ENCODE data around the gene NAGS. TPM values are rescaled to one million over a fixed set of nuclear protein-coding genes. Genes with fewer than 3 reads are reported as not detected.

The NAGS gene
- total and polyA plus RNA-seq, 2 donors from 2014 or later: 3.5 to 8.7 TPM

GRCh38 chr17:44001461-44001920 is 2.9 kb upstream of the NAGS start:
- Histone ChIP-seq H3K9me3 (ENCODE audit: control insufficient read depth in 2 of 3, insufficient read depth in 1 of 3, low read length in 3 of 3) (no peaks in the 10 kb centered on the region), H3K4me3 (ENCODE audit: low read length in 3 of 3) (no peak overlapping the region), H3K4me1 (ENCODE audit: control insufficient read depth in 2 of 3, insufficient read depth in 2 of 3, low read depth in 1 of 3, low read length in 3 of 3) (peaks cover 0 to 17% (median 0%) of the 10 kb centered on the region in 3 donors), H3K9ac (ENCODE audit: low read length in 3 of 3) (no peak overlapping the region), H3K27me3 (ENCODE audit: control insufficient read depth, insufficient read depth, low read length) (peaks cover 8% of the 10 kb centered on the region), H3K27ac (ENCODE audit: low read depth in 2 of 2, low read length in 2 of 2) (peak overlapping the region in 1 of 2 donors; percentile 51), H3K36me3 (ENCODE audit: control insufficient read depth in 2 of 3, insufficient read depth in 3 of 3, low read length in 3 of 3) (no peaks in the 10 kb centered on the region)
- intact Hi-C loops (cut with DNase I): no loop called here
- DNase-seq: no peak
- no peak for FAIRE-seq
- TF ChIP-seq, protein P1, sequence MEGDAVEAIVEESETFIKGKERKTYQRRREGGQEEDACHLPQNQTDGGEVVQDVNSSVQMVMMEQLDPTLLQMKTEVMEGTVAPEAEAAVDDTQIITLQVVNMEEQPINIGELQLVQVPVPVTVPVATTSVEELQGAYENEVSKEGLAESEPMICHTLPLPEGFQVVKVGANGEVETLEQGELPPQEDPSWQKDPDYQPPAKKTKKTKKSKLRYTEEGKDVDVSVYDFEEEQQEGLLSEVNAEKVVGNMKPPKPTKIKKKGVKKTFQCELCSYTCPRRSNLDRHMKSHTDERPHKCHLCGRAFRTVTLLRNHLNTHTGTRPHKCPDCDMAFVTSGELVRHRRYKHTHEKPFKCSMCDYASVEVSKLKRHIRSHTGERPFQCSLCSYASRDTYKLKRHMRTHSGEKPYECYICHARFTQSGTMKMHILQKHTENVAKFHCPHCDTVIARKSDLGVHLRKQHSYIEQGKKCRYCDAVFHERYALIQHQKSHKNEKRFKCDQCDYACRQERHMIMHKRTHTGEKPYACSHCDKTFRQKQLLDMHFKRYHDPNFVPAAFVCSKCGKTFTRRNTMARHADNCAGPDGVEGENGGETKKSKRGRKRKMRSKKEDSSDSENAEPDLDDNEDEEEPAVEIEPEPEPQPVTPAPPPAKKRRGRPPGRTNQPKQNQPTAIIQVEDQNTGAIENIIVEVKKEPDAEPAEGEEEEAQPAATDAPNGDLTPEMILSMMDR (IDR thresholded peaks at IDR 0.05; ENCODE audit: borderline replicate concordance, extremely low read depth, insufficient read depth): no peak

GRCh38 chr17:44002141-44002848 is 2.1 kb upstream of the NAGS start:
- intact Hi-C loops (cut with DNase I): no loop called here
- peaks cover 8% of the 10 kb centered on the region for H3K27me3 ChIP-seq (ENCODE audit: control insufficient read depth, insufficient read depth, low read length)
- no peak overlapping the region for H3K27ac ChIP-seq (ENCODE audit: low read depth in 2 of 2, low read length in 2 of 2)
- no peak for DNase-seq
- FAIRE-seq: no peak
- TF ChIP-seq, protein P1 (IDR thresholded peaks at IDR 0.05; ENCODE audit: borderline replicate concordance, extremely low read depth, insufficient read depth): no peak
- H3K9me3 ChIP-seq (ENCODE audit: control insufficient read depth in 2 of 3, insufficient read depth in 1 of 3, low read length in 3 of 3): no peaks in the 10 kb centered on the region
- H3K4me1 ChIP-seq (ENCODE audit: control insufficient read depth in 2 of 3, insufficient read depth in 2 of 3, low read depth in 1 of 3, low read length in 3 of 3): peaks cover 0 to 21% (median 0%) of the 10 kb centered on the region in 3 donors
- no peaks in the 10 kb centered on the region for H3K36me3 ChIP-seq (ENCODE audit: control insufficient read depth in 2 of 3, insufficient read depth in 3 of 3, low read length in 3 of 3)
- no peak overlapping the region for H3K4me3 ChIP-seq (ENCODE audit: low read length in 3 of 3)
- H3K9ac ChIP-seq (ENCODE audit: low read length in 3 of 3): no peak overlapping the region

DNA sequence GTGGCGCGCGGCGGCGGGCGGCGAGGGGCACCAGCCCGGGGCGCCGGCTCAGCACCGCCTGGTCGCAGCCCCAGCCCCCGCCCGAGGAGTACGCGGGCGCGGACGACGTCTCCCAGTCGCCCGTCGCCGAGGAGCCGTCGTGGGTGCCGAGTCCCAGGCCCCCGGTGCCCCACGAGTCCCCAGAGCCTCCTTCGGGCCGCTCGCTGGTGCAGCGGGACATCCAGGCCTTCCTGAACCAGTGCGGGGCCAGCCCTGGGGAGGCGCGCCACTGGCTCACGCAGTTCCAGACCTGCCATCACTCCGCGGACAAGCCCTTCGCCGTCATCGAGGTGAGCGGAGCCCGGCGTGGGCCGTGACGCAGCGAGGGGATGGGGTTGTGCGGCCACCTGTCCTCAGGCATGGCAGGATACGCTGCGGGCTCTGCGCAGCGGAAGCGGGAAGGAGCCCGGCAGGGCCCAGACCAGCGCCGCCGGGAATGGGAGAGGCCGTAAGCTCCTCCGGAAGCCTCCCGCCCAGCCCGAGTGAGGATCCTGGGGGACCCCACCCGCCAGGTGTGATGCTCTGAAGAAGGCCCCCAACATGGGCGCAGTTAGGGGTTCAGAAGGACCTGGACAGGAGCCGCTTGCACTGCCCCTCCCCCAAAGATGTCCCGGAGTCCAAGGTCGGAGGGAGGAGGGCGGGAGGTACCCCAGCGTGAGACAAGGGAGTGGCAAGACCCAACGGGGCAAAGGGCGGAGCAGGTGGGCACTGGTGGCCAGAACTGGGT is 522 bp downstream of the NAGS start:
- H3K9me3 ChIP-seq (ENCODE audit: control insufficient read depth in 2 of 3, insufficient read depth in 1 of 3, low read length in 3 of 3): no peaks in the 10 kb centered on the region
- H3K36me3 ChIP-seq (ENCODE audit: control insufficient read depth in 2 of 3, insufficient read depth in 3 of 3, low read length in 3 of 3): peaks cover 0 to 7% (median 6%) of the 10 kb centered on the region in 3 donors
- FAIRE-seq (no peak), DNase-seq (peak in 4 of 5 donors; percentile 32 to 82 (median 62))
- H3K4me3 ChIP-seq (ENCODE audit: low read length in 3 of 3): peak overlapping the region in 2 of 3 donors; percentile 50 to 75
- TF ChIP-seq, protein P1 (IDR thresholded peaks at IDR 0.05; ENCODE audit: borderline replicate concordance, extremely low read depth, insufficient read depth): no peak
- H3K9ac ChIP-seq (ENCODE audit: low read length in 3 of 3): peak overlapping the region in 1 of 3 donors; percentile 19
- peak overlapping the region; percentile 14 to 57 for H3K27ac ChIP-seq (ENCODE audit: low read depth in 2 of 2, low read length in 2 of 2)
- peaks cover 8% of the 10 kb centered on the region for H3K27me3 ChIP-seq (ENCODE audit: control insufficient read depth, insufficient read depth, low read length)
- intact Hi-C loops (cut with DNase I): no loop called here
- peaks cover 0 to 33% (median 0%) of the 10 kb centered on the region in 3 donors for H3K4me1 ChIP-seq (ENCODE audit: control insufficient read depth in 2 of 3, insufficient read depth in 2 of 3, low read depth in 1 of 3, low read length in 3 of 3)

All from kidney (tissue), 14 donors.